HG03095 (cell line): ENCODE measurements around the gene ACYP1.

ENCODE experiments used
- ATAC-seq: cut with Tn5 transposase; IDR thresholded peaks from one replicate; pipeline ENCODE4 v1.9.1; 2021; ENCODE audit warnings: moderate library complexity; ENCODE audit not compliant: unreplicated experiment

The ACYP1 gene

DNA sequence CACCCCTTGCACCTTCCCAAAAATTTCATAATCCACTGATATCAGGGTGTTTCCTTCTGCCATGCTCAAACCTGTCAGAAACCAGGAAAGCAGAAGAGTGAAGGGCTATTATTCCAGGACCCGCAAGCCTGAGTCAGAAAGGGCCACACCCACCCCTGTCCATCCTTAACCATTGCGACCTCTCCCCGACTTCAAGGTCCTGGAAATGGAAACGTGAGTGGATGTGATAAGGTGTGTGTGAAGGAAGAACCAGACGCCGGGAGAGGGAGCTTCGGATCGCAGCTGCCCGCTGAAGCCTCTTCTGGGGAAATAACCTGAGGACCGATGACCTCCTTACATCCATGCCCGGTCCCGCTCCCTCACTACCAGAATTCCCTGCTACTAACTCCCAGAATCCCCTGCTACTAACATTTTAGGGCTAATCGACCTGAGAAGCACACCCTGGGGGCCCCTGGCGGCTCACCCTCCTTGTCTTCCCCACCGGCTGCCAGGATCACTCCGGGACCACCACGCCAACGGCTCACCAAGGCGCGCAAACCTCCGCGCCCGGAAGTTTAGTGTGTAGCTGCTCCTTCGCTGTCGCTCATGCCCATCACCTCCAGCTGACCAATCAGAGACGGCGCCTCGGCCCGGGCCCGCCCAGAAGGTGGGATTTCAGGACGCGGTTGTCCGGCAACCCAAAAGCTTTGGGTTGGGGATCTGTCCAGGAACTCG is at the start of gene ACYP1:
TSS of gene ACYP1 (minus strand) at position 534 of the 714 bp plus-strand sequence. CDS start at position 63, 471 bp downstream.
- peak; percentile 92 for ATAC-seq

DNA sequence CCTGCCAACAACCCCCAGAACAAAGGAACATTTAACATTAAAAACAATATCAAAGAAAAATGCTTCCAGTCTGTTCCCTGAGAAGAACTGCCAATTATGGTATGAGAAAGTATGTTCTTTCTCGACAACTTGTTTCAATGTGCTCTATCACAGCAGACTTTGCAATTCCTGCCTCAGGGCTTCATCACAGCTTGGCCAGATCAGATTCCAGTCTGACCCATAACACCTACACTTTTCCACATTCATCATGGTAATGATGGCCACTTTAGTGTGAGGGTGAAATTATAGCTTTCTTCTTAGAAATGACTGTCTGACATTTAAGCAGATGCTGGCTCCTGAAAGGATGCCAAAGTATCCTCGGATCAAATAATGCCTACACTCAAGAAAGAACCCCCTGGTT is 46.1 kb upstream of the ACYP1 start:
- ATAC-seq, result no peak

DNA sequence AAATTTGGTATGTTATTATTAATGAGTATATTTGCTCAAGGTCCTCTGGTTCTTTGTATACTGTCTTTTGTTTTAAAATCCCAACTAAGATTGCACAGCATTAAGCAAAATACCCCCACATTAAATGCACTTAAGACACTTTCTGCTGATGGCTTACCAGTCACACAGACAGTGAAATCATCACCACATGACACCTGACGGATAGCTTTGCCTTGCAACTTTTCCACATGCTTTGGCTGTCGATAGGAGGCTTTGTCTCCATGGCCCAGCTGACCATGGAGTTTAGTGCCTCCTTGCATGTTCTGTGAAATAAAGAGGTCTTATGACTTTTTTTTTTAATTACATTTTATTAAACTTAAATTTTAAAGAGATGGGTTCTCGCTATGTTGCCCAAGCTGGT is 43.4 kb upstream of the ACYP1 start:
- ATAC-seq, result no peak

DNA sequence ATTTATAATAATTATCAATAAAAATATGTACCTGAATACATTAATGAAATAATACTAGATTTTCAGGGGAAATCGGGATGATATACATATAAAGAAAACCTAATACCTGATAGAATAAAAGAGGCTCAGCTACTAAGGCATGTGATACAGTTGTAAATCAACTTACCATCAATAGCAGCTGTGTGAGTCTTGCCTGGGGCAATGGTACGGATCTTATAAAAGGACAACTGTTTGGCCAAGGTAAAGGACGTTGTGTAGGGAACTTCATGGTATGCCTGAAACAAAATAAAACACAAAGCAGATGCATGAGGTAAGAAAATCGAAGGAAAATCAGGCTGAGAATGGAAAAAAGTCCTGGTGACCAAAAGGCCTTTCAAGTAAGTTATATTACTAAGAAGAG is 37.7 kb upstream of the ACYP1 start:
- no peak for ATAC-seq

DNA sequence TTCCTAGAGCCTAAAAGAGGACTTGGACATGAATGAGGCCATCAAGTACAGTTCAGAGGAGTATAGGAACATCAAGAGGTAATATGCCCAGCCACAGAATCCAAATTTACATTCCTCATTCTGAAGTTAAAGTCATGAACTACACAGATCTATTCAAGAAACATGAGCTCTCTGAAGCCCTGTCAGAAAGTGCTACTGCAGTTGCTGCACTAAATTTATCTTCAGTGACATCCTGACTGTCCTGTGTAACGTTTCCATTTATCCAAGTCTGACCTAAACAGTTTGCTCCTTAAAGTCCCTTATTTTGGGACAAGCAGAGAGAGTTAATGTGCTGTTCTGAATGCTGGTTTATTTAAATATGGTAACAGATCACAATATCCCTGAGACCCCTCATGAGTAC is 34.9 kb upstream of the ACYP1 start:
- ATAC-seq, result no peak

DNA sequence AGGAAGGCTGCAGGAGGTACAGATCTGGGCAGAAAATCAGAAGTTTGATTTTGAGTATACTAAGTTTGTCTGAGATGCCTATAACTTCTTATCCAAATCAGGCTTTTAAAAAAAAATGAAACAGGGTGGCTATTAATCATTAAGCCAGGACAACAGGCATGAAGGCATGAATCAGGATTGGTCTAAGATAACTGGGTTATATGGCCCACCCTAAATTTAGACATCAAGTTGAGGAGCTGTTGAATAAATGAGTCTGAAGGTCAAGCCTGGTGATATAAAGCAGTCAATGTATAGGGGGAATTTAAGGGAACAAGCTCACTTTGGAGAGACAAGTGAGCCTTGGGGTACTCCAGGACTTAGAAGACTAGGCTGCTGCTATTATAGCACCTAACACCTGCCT is 34.4 kb upstream of the ACYP1 start:
- no peak for ATAC-seq

DNA sequence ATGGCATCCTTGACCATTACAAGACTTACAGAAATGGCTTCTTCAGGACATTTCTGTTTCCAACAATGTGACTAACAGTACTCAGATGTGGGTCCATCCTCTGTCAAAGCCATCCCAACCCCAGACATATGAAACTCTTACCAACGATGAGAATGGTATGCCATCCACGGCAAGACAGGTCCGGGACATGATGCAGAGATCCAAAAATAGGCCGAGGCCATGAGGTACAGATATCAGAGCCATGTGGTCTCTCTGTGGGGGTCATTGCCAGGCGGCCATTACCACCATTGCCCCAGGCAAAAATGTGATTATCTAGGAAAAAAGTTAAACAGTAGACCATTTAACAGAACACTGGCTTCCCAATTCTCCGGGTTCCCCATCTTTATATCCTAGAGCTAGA is 33.1 kb upstream of the ACYP1 start:
- no peak for ATAC-seq

DNA sequence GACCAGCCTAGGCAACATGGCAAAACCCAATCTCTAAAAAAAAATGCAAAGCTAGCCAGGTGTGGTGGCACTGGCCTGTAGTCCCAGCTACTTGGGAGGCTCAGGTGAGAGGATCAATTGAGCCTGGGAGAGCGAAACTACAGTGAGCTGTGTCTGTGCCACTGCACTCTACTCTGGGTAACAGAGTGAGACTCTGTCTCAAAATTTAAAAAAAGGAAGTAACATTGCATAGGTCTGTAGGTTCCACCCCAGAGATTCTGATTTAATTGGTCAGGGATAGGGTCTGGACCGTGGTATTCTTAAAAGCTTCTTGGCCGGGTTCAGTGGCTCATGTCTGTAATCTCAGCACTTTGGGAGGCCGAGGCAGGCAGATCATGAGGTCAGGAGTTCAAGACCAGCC is 31.9 kb upstream of the ACYP1 start:
- no peak for ATAC-seq

DNA sequence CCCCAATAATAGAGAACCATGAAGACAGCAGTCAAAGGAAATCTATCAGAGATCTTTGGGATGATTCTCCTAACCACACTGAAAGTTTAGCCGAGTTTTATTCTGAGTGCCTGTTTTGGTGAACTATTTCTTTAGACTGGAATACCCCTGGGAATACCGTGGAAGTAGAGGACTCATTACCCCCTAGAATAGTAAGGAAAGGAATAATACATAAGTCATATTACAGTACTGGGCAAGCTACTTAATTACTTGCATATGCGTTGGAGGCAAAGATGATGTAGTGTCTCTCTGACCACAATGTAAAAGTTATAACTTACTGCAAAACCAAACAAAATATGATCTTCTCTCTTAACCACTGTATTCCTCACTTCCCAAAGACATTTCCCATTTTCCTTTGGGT is 31.1 kb upstream of the ACYP1 start:
- ATAC-seq, result no peak

DNA sequence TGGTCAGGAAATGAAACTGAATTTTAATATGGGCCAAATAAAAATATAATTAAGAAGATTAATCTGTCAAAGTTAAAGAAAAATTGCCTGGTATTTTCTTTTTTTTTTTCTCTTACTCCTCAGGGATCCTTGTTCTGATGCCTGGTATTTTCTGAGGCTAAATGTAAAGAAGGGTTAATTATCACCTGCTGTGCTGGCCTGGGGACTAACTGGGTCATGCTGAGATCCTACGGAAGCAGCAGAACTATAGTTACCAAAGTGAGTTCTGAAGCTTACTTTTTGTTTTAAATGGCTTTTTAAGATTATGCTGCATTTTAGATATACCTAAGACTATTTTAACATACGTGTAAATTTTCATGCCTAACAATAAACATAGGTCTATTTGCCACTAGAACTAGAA is 28.9 kb upstream of the ACYP1 start:
- ATAC-seq, result no peak

DNA sequence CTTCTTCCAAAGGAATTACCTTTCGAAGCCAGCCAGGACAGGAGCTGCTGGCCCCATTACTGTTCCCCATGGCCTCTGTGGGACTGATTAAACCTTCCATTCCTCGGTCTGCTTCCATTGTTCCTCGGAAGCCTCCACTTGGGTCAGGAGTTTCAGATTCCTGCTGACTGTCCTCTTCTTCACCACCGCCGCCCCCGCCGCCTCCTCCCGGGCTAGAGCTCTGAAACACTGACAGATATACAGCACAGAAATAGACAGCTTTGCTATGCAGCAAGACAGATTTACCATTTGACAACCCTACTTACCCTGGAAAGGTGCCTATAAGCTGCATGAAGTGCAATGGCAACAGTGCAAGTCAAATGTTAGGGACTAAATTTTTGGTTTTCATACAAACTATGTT is 27.4 kb upstream of the ACYP1 start:
- no peak for ATAC-seq

DNA sequence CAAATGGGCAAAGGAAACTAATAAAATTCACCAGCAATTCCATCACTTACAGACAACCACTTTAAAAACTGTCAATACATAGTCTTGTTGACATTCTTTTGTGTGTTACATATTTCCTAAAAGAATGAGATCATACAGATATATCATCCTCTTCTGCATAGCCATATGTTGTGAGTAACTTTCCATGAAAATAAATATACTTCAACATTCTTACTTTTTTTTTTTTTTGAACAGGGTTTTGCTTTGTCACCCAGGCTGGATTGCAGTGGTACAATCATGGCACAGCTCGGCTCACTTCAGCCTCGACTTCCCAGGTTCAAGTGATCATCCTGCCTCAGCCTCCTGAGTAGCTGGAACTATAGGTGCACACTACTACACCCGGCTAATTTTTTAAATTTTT is 26.5 kb upstream of the ACYP1 start:
- no peak for ATAC-seq

DNA sequence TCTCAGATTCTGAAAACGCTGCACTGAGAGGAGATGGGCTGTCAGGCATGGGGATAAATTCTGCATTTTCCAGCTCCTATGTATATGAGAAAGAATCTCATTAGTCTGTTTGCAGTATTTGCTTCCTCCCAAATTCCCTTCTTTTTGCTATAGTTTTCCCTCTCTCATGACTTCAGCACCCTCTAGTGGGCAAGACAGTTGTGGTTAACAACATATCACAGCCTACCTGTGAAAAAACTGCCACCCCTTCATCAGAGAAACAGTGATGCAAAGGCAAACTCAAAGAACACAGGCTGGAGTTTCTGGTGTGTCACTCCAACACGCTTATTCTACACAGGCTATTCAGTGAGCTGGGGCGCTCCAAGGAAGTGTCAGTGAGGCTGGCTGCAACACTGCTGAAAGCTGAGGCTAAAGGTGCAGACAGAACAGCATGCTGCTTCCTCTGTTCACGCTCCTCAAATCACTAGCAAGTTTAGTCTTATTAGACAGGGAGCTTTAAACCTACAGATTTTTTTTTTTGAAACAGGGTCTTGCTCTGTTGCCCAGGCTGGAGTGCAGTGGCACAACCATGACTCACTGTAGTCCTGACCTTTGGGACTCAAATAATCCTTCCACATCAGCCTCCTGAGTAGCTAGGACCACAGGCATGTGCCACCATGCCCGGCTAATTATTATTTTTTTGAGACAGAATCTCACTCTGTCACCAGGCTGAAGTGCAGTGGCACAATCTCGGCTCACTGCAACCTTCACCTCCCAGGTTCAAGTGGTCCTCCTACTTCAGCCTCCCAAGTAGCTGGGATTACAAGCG is 24.9 kb upstream of the ACYP1 start:
- ATAC-seq, result no peak

DNA sequence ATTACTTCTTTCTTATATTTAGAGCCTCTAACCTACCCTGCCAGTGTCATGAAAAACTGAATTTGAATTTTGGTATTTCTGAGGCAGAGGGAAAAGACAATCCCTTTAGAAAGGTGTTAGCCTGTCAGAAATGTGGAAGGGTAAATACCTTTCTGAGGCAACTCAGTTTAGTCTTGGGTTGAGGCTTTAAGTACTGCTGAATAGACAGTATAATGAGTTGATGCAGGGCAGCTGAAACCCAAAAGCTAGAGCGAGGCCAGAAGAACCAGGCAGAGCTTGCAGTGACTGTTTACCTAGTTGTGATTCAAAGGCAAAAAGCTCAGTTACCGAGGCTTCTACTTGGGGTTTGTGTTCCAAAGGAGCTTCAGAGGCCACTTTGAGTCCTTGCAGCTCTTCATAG is 24.3 kb upstream of the ACYP1 start:
- no peak for ATAC-seq

DNA sequence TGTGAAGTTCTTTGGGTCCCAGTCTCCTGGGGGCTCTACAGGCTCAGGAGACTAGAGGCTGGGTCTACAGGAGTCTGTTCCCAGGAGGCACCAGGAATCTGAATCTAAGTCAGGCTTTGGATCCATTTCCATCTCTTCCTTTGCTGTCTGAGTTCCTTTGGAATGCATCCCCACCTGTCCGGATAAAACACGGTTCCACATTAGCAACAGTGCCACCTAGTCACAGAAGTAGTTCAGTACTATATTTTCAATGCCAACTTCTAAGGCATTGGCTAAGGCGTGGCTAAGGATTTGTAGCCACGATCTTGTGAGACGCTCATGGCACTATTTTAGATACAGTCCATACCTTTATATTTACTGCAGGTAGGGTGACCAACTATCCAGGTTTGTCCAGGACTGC is 20.7 kb upstream of the ACYP1 start:
- ATAC-seq, result no peak

DNA sequence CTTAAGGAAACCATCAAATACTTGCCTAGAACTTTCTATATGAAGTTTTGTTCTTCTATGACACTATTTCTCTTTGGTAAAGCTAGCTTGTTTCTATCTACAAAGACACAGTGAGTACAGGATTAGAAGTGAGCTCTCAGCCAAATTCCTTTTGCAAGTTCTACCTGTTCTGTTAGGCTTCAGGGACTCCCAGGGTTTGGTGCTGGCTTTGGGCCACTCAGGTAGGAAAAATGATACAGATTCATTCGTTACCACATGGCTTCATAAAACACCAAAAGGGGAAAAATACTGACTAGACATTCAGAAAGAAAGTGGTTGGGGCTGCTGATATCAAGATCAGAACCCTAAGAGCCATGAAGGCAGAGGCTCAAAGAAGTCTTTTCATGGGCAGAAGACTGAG is 19.4 kb upstream of the ACYP1 start:
- no peak for ATAC-seq

DNA sequence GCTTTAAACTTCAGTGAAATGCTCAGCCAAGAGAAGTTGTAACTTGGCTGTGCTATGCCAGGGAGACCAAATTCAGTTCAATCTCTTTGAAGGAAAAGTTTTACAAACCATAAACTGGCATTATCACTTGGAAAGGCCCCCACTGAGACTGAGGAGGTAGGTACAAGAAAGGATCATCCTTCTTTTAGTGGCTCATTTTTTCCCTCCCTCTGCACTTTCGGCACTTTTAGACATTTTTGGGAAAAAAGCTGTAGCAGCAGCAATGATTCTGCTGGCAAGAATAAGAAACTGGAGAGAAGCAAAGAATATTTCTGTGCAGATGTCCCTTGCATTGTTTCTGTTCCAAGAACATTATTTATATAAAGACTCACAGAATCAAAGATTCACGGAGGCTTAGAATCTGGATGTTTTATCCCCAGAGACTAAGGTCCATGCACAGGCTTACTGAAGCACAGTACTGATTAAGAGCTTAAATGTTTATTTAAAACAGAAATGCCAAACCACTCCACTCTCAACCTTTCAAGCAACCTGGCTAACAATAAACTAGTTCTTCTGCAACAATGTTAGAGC is 17.9 kb upstream of the ACYP1 start:
- no peak for ATAC-seq

DNA sequence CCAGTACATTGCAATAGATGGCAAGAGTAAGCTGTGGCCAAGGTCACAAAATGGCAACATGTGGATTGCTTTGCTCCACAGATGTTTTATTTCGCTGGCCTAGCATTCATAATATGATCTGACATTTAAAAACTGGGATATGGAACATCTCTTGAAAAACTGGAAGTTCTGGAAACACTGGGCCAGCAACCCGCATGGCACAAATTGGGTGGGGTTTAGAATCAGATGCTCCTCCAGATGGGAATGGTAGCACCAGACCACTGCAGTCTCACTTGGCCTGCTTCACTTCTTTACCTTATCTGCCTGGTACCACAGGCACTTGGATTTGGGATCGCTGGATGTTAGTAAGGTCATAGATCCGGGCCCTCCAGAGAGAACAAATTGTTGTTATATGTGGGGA is 15.7 kb upstream of the ACYP1 start:
- no peak for ATAC-seq

DNA sequence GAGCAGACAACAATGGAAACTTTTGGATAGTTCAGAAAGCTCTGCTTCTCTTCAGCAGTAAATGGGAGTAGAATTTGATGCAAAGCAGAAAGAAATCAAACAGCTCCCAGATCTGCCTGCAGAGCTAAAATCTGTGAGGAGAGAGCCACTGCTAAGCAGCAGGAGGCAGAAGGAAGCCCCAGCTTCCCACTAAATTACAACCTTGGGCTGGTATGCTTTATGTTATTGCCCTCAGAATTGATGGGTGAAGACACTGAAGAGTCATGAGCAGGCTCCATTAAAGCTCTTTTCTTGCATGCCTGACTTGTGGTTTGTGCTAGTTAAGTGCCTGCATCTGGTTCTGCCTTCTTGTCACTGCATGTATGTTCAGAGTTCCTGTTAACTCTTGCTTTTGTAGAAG is 14.0 kb upstream of the ACYP1 start:
- no peak for ATAC-seq

DNA sequence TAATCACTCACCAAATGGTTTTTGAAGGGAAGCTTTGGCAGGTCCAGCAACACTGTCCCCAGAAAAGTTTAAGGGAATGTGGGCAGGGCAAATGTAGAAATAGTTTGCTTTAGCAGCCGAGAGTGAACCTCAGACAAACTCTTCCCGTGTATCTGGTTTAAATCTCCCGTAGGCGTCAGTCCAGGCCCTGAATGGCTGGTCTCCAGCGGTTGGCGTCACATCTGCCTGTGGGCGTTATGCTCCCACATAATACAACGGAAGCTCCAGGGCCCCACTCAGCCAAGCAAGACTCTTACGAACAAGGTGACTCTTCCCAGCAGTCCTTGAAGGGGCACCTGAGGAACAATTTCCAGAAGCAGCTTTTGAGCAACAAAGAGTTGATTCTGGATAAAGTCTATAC is 6.6 kb upstream of the ACYP1 start:
- ATAC-seq, result no peak

DNA sequence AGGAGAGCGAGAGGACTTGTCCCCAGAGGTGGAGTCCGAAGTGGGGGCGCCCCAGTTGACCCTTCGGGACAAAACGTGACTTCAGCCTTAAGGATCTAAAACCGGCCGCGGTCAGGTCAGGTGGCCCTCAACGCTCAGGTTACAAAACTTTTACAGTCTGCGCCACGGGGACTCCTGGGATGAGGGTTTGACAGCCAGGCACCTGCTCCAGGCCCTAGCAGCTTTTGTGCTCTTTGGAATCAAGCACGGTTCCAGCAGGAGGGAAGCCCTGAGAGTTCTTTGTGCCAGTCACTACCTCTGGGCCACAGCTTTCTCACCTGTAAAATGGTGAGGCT is 6.0 kb upstream of the ACYP1 start:
- ATAC-seq, result no peak

DNA sequence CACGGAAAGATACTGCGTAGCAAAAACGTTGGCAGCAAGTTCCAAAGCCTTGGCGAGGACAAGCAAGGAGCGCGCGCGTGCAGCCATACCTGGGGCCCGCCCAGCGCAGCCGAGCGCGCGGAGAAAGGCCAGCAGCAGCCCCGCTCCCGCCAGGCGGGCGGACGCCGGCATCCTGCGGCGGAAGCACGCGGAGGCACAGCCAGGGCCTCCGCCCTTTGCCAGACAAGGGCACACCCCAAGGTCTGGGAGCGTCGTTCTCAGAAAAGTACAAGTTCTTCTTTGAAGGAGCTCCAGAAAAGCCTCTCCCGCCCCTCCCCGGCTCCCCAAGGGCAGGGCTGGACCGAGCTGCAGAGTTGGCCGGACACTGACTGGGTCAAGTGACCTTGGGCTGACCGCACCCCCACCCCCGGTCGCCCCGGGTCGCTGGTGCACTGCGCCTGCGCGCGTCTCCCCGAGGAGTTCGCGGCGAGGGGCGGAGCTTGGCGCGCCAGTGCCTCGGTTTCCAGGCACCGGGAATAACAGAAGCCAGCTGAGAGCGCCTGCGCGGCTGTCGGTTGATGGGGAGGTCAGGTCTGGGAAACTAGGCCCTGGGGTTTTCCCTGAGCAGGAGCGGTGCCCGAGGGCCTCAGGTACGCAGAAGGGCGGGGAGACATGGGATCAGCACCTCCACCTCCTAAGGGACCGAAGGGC is 5.4 kb upstream of the ACYP1 start, which contains the start of gene ZC2HC1C:
TSS of gene ZC2HC1C (plus strand) at position 521 of the 690 bp plus-strand sequence. CDS start 933 bp downstream, outside the sequence.
- ATAC-seq, result peak; percentile 50
